ENCODE results near the gene ZNF396.

The ZNF396 gene

GRCh38 chr18:35369126-35369525 lies 8.0 kb downstream of the ZNF396 start:
- no peak overlapping the region for H2BK12ac ChIP-seq (ENCODE audit: low read length)
- no peak overlapping the region for H3K14ac ChIP-seq (ENCODE audit: low read length)
- no peaks in the 10 kb centered on the region for H3K36me3 ChIP-seq (ENCODE audit: control insufficient read depth in 1 of 2, insufficient read depth in 2 of 2, low read length in 2 of 2)
- H3K27me3 ChIP-seq (ENCODE audit: insufficient read depth, low read length), result no peaks in the 10 kb centered on the region
- H3K9ac ChIP-seq (ENCODE audit: low read length), result no peak overlapping the region
- H3K4me1 ChIP-seq (ENCODE audit: control insufficient read depth in 1 of 2, insufficient read depth in 2 of 2, low read length in 2 of 2), result no peaks in the 10 kb centered on the region
- no peaks in the 10 kb centered on the region for H3K9me3 ChIP-seq (ENCODE audit: insufficient read depth, low read depth, low read length)
- H2BK120ac ChIP-seq (ENCODE audit: insufficient read depth, low read length, poor library complexity), result no peak overlapping the region
- H3K23ac ChIP-seq (ENCODE audit: low read length), result no peak overlapping the region
- peak; percentile 39 to 61 for DNase-seq
- no peak overlapping the region for H3K4me2 ChIP-seq (ENCODE audit: low read length)
- H3K18ac ChIP-seq (ENCODE audit: low read length), result no peak overlapping the region
- no peak overlapping the region for H4K12ac ChIP-seq (ENCODE audit: low read depth, low read length)
- no peaks in the 10 kb centered on the region for H3K79me2 ChIP-seq (ENCODE audit: control insufficient read depth, insufficient read depth, low read length, poor library complexity)
- no peak overlapping the region for H2BK5ac ChIP-seq (ENCODE audit: low read depth, low read length, poor library complexity)
- no CpG with 5 or more reads among the region's 6 CpGs for WGBS (ENCODE audit: extremely low coverage, insufficient coverage, insufficient read length)
- H2AK5ac ChIP-seq (ENCODE audit: low read length), result no peak overlapping the region
- H3K27ac ChIP-seq (ENCODE audit: low read depth, low read length), result no peak overlapping the region
- no peak overlapping the region for H3K4me3 ChIP-seq (ENCODE audit: low read depth, low read length)
- no peak overlapping the region for H2AFZ ChIP-seq (ENCODE audit: insufficient read depth, low read length, poor library complexity)
- H3K4ac ChIP-seq (ENCODE audit: low read depth, low read length), result no peak overlapping the region
- H4K91ac ChIP-seq (ENCODE audit: low read depth, low read length), result no peak overlapping the region
- H3K79me1 ChIP-seq (ENCODE audit: low read length), result no peaks in the 10 kb centered on the region
- H4K8ac ChIP-seq (ENCODE audit: low read depth, low read length), result no peak overlapping the region

- WGBS (ENCODE audit: extremely low coverage, insufficient coverage, insufficient read length), result no CpG with 5 or more reads among the region's 6 CpGs
- Histone ChIP-seq H3K4ac (ENCODE audit: low read depth, low read length) (no peak overlapping the region), H4K12ac (ENCODE audit: low read depth, low read length) (no peak overlapping the region)
These were observed 8.5 kb downstream of the ZNF396 start for GRCh38 chr18:35368595-35368994.

GRCh38 chr18:35362531-35362930 lies 14.6 kb downstream of the ZNF396 start:
- Histone ChIP-seq H2BK5ac (ENCODE audit: low read depth, low read length, poor library complexity) (no peak overlapping the region), H3K14ac (ENCODE audit: low read length) (no peak overlapping the region), H3K9me3 (ENCODE audit: insufficient read depth, low read depth, low read length) (no peaks in the 10 kb centered on the region), H4K12ac (ENCODE audit: low read depth, low read length) (no peak overlapping the region), H3K36me3 (ENCODE audit: control insufficient read depth in 1 of 2, insufficient read depth in 2 of 2, low read length in 2 of 2) (no peaks in the 10 kb centered on the region), H3K9ac (ENCODE audit: low read length) (no peak overlapping the region), H3K27me3 (ENCODE audit: insufficient read depth, low read length) (no peaks in the 10 kb centered on the region), H3K23ac (ENCODE audit: low read length) (no peak overlapping the region), H3K4ac (ENCODE audit: low read depth, low read length) (no peak overlapping the region), H3K18ac (ENCODE audit: low read length) (no peak overlapping the region), H2BK120ac (ENCODE audit: insufficient read depth, low read length, poor library complexity) (no peak overlapping the region), H3K4me1 (ENCODE audit: control insufficient read depth in 1 of 2, insufficient read depth in 2 of 2, low read length in 2 of 2) (no peaks in the 10 kb centered on the region), H3K4me2 (ENCODE audit: low read length) (no peak overlapping the region), H4K91ac (ENCODE audit: low read depth, low read length) (no peak overlapping the region), H3K27ac (ENCODE audit: low read depth, low read length) (no peak overlapping the region), H2BK12ac (ENCODE audit: low read length) (no peak overlapping the region), H2AK5ac (ENCODE audit: low read length) (no peak overlapping the region), H3K79me1 (ENCODE audit: low read length) (no peaks in the 10 kb centered on the region), H2AFZ (ENCODE audit: insufficient read depth, low read length, poor library complexity) (no peak overlapping the region), H3K79me2 (ENCODE audit: control insufficient read depth, insufficient read depth, low read length, poor library complexity) (no peaks in the 10 kb centered on the region), H3K4me3 (ENCODE audit: low read depth, low read length) (no peak overlapping the region), H4K8ac (ENCODE audit: low read depth, low read length) (no peak overlapping the region)
- no peak for DNase-seq

More at GRCh38 chr18:35368595-35368994, 8.5 kb downstream of the ZNF396 start:
- Histone ChIP-seq H2AFZ (ENCODE audit: insufficient read depth, low read length, poor library complexity) (no peak overlapping the region), H3K79me2 (ENCODE audit: control insufficient read depth, insufficient read depth, low read length, poor library complexity) (no peaks in the 10 kb centered on the region), H3K79me1 (ENCODE audit: low read length) (no peaks in the 10 kb centered on the region), H3K14ac (ENCODE audit: low read length) (no peak overlapping the region), H3K9ac (ENCODE audit: low read length) (no peak overlapping the region), H3K4me3 (ENCODE audit: low read depth, low read length) (no peak overlapping the region), H4K91ac (ENCODE audit: low read depth, low read length) (no peak overlapping the region), H3K23ac (ENCODE audit: low read length) (no peak overlapping the region), H3K36me3 (ENCODE audit: control insufficient read depth in 1 of 2, insufficient read depth in 2 of 2, low read length in 2 of 2) (no peaks in the 10 kb centered on the region), H3K4me2 (ENCODE audit: low read length) (no peak overlapping the region), H2BK5ac (ENCODE audit: low read depth, low read length, poor library complexity) (no peak overlapping the region), H3K27me3 (ENCODE audit: insufficient read depth, low read length) (no peaks in the 10 kb centered on the region), H3K18ac (ENCODE audit: low read length) (no peak overlapping the region), H2BK12ac (ENCODE audit: low read length) (no peak overlapping the region), H3K9me3 (ENCODE audit: insufficient read depth, low read depth, low read length) (no peaks in the 10 kb centered on the region), H2AK5ac (ENCODE audit: low read length) (no peak overlapping the region), H4K8ac (ENCODE audit: low read depth, low read length) (no peak overlapping the region), H2BK120ac (ENCODE audit: insufficient read depth, low read length, poor library complexity) (no peak overlapping the region), H3K4me1 (ENCODE audit: control insufficient read depth in 1 of 2, insufficient read depth in 2 of 2, low read length in 2 of 2) (no peaks in the 10 kb centered on the region), H3K27ac (ENCODE audit: low read depth, low read length) (no peak overlapping the region)
- DNase-seq, result peak in 1 of 2 donors; percentile 45

- Histone ChIP-seq H3K27ac (ENCODE audit: low read depth, low read length) (no peak overlapping the region), H3K23ac (ENCODE audit: low read length) (no peak overlapping the region), H3K9ac (ENCODE audit: low read length) (no peak overlapping the region), H2BK5ac (ENCODE audit: low read depth, low read length, poor library complexity) (no peak overlapping the region), H4K91ac (ENCODE audit: low read depth, low read length) (no peak overlapping the region), H3K27me3 (ENCODE audit: insufficient read depth, low read length) (no peaks in the 10 kb centered on the region), H2AK5ac (ENCODE audit: low read length) (no peak overlapping the region), H2AFZ (ENCODE audit: insufficient read depth, low read length, poor library complexity) (no peak overlapping the region), H3K36me3 (ENCODE audit: control insufficient read depth in 1 of 2, insufficient read depth in 2 of 2, low read length in 2 of 2) (no peaks in the 10 kb centered on the region), H3K18ac (ENCODE audit: low read length) (no peak overlapping the region), H3K4me1 (ENCODE audit: control insufficient read depth in 1 of 2, insufficient read depth in 2 of 2, low read length in 2 of 2) (no peaks in the 10 kb centered on the region), H3K4ac (ENCODE audit: low read depth, low read length) (no peak overlapping the region), H4K8ac (ENCODE audit: low read depth, low read length) (no peak overlapping the region), H2BK12ac (ENCODE audit: low read length) (no peak overlapping the region), H3K9me3 (ENCODE audit: insufficient read depth, low read depth, low read length) (no peaks in the 10 kb centered on the region), H3K14ac (ENCODE audit: low read length) (no peak overlapping the region), H3K4me3 (ENCODE audit: low read depth, low read length) (no peak overlapping the region), H2BK120ac (ENCODE audit: insufficient read depth, low read length, poor library complexity) (no peak overlapping the region), H3K4me2 (ENCODE audit: low read length) (no peak overlapping the region), H3K79me1 (ENCODE audit: low read length) (no peaks in the 10 kb centered on the region), H4K12ac (ENCODE audit: low read depth, low read length) (no peak overlapping the region), H3K79me2 (ENCODE audit: control insufficient read depth, insufficient read depth, low read length, poor library complexity) (no peaks in the 10 kb centered on the region)
- no CpG with 5 or more reads among the region's 2 CpGs for WGBS (ENCODE audit: extremely low coverage, insufficient coverage, insufficient read length)
- peak in 1 of 2 donors; percentile 27 for DNase-seq
These were observed 15.4 kb downstream of the ZNF396 start for GRCh38 chr18:35361570-35362321.

Measured in trophoblast cell (in vitro differentiated cells and primary cell).